Testis (tissue), 3 donors: ENCODE measurements around the gene PEX11G. TPM values are rescaled to one million over a fixed set of nuclear protein-coding genes. Genes with fewer than 3 reads are reported as not detected.

ENCODE experiments used
- DNase-seq: peaks from one replicate; pipeline ENCODE4 v3.0.0-alpha.2; 2019
- H3K27ac ChIP-seq, 2 donors: fragments of 200-600 bp; sonication (generic); one replicate each; pipeline ENCODE4 v1.5.1; 2019
- H3K27me3 ChIP-seq: fragments of 200-600 bp; sonication (generic); one replicate; pipeline ENCODE4 v1.5.1; 2019
- H3K36me3 ChIP-seq: fragments of 200-600 bp; sonication (generic); one replicate; pipeline ENCODE4 v1.5.1; 2017; ENCODE audit warnings: low read depth; ENCODE audit errors: missing control alignments
- H3K4me1 ChIP-seq: fragments of 200-600 bp; sonication (generic); one replicate; pipeline ENCODE4 v1.5.1; 2019
- H3K4me3 ChIP-seq, 2 donors: fragments of 200-600 bp; sonication (generic); one replicate each; pipeline ENCODE4 v1.5.1; 2017 to 2019
- H3K9me3 ChIP-seq: fragments of 200-600 bp; sonication (generic); one replicate; pipeline ENCODE4 v1.5.1; 2017
- CTCF ChIP-seq, 3 experiments: fragments of 450-650 bp in 2 of 3; fragments of 200-600 bp in 1 of 3; sonication (generic) in 1 of 3; IDR thresholded peaks; one replicate each; pipeline ENCODE4 v1.5.1; 2016 to 2019; ENCODE audit warnings: antibody characterized with exemption in 3 of 3, mild to moderate bottlenecking in 2 of 3, moderate library complexity in 1 of 3
- POLR2A ChIP-seq: fragments of 450-650 bp; IDR thresholded peaks from one replicate; pipeline ENCODE4 v1.6.1; 2017; ENCODE audit warnings: antibody characterized with exemption, mild to moderate bottlenecking, moderate library complexity
- WGBS, 2 donors: methylation state at CpG; one replicate each; pipeline ENCODE4 v1.1.5; 2018; 5-methylcytosine and 5-hydroxymethylcytosine counted together
- intact Hi-C: fragments of 100-400 bp; cut with DNase I; formaldehyde crosslinking; loops from one replicate; pipeline ENCODE4 v1.15.1; 2023; ENCODE audit warnings: low total_unique reads
- polyA plus RNA-seq: library from polyadenylated mRNA; stranded (reverse); fragments of 350-450 nt; fragmentation: Illumina TruSeq; extraction: RNeasy Lipid Tissue Mini Kit (QIAGEN cat#74804); gene quantifications from one replicate; pipeline ENCODE4 v1.2.3, GENCODE V29; 2014; ENCODE audit warnings: low read depth, low replicate concordance; ENCODE audit not compliant: insufficient read depth
- total RNA-seq, 2 donors: library from RNA; depleted of rRNA; stranded (reverse); fragments of >200 nt; gene quantifications; one replicate each; pipeline ENCODE4 v1.2.3, GENCODE V29; 2016

The PEX11G gene
- total and polyA plus RNA-seq, 3 donors from 2014 or later = 12.3 to 26.0 (median 20.9) TPM

- Histone ChIP-seq H3K27me3 (no peaks in the 10 kb centered on the region), H3K36me3 (no peaks in the 10 kb centered on the region), H3K4me3 (no peak overlapping the region), H3K4me1 (no peaks in the 10 kb centered on the region), H3K27ac (no peak overlapping the region), H3K9me3 (no peaks in the 10 kb centered on the region)
- TF ChIP-seq POLR2A (no peak), CTCF (IDR thresholded peaks at IDR 0.05) (no peak)
- intact Hi-C loops = no loop called here
- 85 to 88% methylated on average over 6 to 9 of the region's 9 CpGs for WGBS, 2 donors
- no peak for DNase-seq
Observed at GRCh38 chr19:7426986-7427385, 61.8 kb downstream of the PEX11G start.

Other genes with a start within 250 kb of the PEX11G start
- gene INSR, start 194.6 kb downstream of the PEX11G start, total RNA-seq = 10 to 100 TPM; 85.1 to 96.5 TPM
- 9.3 TPM for gene INSR, start 194.6 kb downstream of the PEX11G start, polyA plus RNA-seq
- 10 to 100 TPM; 33.4 to 42.7 TPM for gene ARHGEF18, start 140.1 kb downstream of the PEX11G start, total RNA-seq
- 17.9 TPM for gene ARHGEF18, start 140.1 kb downstream of the PEX11G start, polyA plus RNA-seq
- gene ZNF358, start 27.1 kb upstream of the PEX11G start, total RNA-seq = 10 to 100 TPM; 28.7 to 35.9 TPM
- gene ZNF358, start 27.1 kb upstream of the PEX11G start, polyA plus RNA-seq = 21.0 TPM
- gene MCOLN1, start 33.6 kb upstream of the PEX11G start, total RNA-seq = 10 to 100 TPM; 17.7 to 26.9 TPM
- 15.2 TPM for gene MCOLN1, start 33.6 kb upstream of the PEX11G start, polyA plus RNA-seq
- gene PNPLA6, start 46.7 kb upstream of the PEX11G start, total RNA-seq = 100 to 1,000 TPM; 109 to 143 TPM
- gene PNPLA6, start 46.7 kb upstream of the PEX11G start, polyA plus RNA-seq = 153 TPM
- 100 to 1,000 TPM in 1 of 2 donors, 10 to 100 TPM in 1; 64.7 to 104 TPM for gene CAMSAP3, start 106.8 kb upstream of the PEX11G start, total RNA-seq
- gene CAMSAP3, start 106.8 kb upstream of the PEX11G start, polyA plus RNA-seq = 32.4 TPM
- gene XAB2, start 140.5 kb upstream of the PEX11G start, total RNA-seq = 100 to 1,000 TPM in 1 of 2 donors, 10 to 100 TPM in 1; 97.2 to 128 TPM
- 90.3 TPM for gene XAB2, start 140.5 kb upstream of the PEX11G start, polyA plus RNA-seq
- gene PET100, start 140.8 kb upstream of the PEX11G start, total RNA-seq = 10 to 100 TPM; 25.3 to 26.9 TPM
- 64.0 TPM for gene PET100, start 140.8 kb upstream of the PEX11G start, polyA plus RNA-seq
- gene PCP2, start 144.7 kb upstream of the PEX11G start, total RNA-seq = 100 to 1,000 TPM in 1 of 2 donors, 10 to 100 TPM in 1; 38.2 to 130 TPM
- 164 TPM for gene PCP2, start 144.7 kb upstream of the PEX11G start, polyA plus RNA-seq
- gene STXBP2, start 148.1 kb upstream of the PEX11G start, total RNA-seq = 100 to 1,000 TPM; 155 to 156 TPM
- gene STXBP2, start 148.1 kb upstream of the PEX11G start, polyA plus RNA-seq = 135 TPM
- not detected for gene RETN, start 180.0 kb upstream of the PEX11G start, total RNA-seq
- gene RETN, start 180.0 kb upstream of the PEX11G start, polyA plus RNA-seq = 1.9 TPM
- not detected for gene MCEMP1, start 188.1 kb upstream of the PEX11G start, total RNA-seq
- not detected for gene MCEMP1, start 188.1 kb upstream of the PEX11G start, polyA plus RNA-seq
- 100 to 1,000 TPM; 194 to 226 TPM for gene TRAPPC5, start 191.8 kb upstream of the PEX11G start, total RNA-seq
- gene TRAPPC5, start 191.8 kb upstream of the PEX11G start, polyA plus RNA-seq = 214 TPM
- gene FCER2, start 213.1 kb upstream of the PEX11G start, total RNA-seq = under 1 TPM; 0.79 to 0.87 TPM
- gene FCER2, start 213.1 kb upstream of the PEX11G start, polyA plus RNA-seq = 1.1 TPM
- 1 to 10 TPM in 1 of 2 donors, not detected in 1; 1.2 TPM for gene CLEC4G, start 243.1 kb upstream of the PEX11G start, total RNA-seq
- 0.71 TPM for gene CLEC4G, start 243.1 kb upstream of the PEX11G start, polyA plus RNA-seq